Aorta (tissue), 5 donors: ENCODE data around the gene ECHDC1. TPM values are rescaled to one million over a fixed set of nuclear protein-coding genes. Genes with fewer than 3 reads are reported as not detected.

Experiments
- ATAC-seq: fragments of 200-7000 bp; cut with Tn5 transposase; one replicate; pipeline ENCODE4 v1.9.1; 2022; ENCODE audit warnings: moderate library complexity; ENCODE audit not compliant: low FRiP score
- DNase-seq, 2 donors: peaks; one replicate each; pipeline ENCODE4 v3.0.0-alpha.2; 2020
- H3K27ac ChIP-seq, 2 donors: one replicate each; pipeline ENCODE4 v1.5.1; 2013; ENCODE audit warnings: low read length in 2 of 2, mild to moderate bottlenecking in 2 of 2, moderate library complexity in 2 of 2, control low read depth in 1 of 2, inconsistent platforms in 1 of 2, low read depth in 1 of 2
- H3K27me3 ChIP-seq, 2 donors: one replicate each; pipeline ENCODE4 v1.6.1; 2013; ENCODE audit warnings: control low read depth in 1 of 2, low read length in 1 of 2, mild to moderate bottlenecking in 1 of 2, moderate library complexity in 1 of 2; ENCODE audit not compliant: insufficient read depth in 2 of 2, control insufficient read depth in 1 of 2
- H3K36me3 ChIP-seq, 2 donors: one replicate each; pipeline ENCODE4 v1.6.1; 2013; ENCODE audit warnings: control low read depth in 1 of 2, low read length in 1 of 2, mild to moderate bottlenecking in 1 of 2; ENCODE audit not compliant: insufficient read depth in 2 of 2, control insufficient read depth in 1 of 2
- H3K4me1 ChIP-seq, 2 donors: one replicate each; pipeline ENCODE4 v1.6.1; 2013; ENCODE audit warnings: low read length in 2 of 2, control low read depth in 1 of 2, mild to moderate bottlenecking in 1 of 2, moderate library complexity in 1 of 2; ENCODE audit not compliant: insufficient read depth in 2 of 2, control insufficient read depth in 1 of 2
- H3K4me3 ChIP-seq, 2 donors: one replicate each; pipeline ENCODE4 v1.5.1; 2013; ENCODE audit warnings: low read length in 2 of 2, control low read depth in 1 of 2, mild to moderate bottlenecking in 1 of 2
- H3K9me3 ChIP-seq: one replicate; pipeline ENCODE4 v1.6.1; 2013; ENCODE audit warnings: mild to moderate bottlenecking, low read length; ENCODE audit not compliant: control insufficient read depth
- WGBS, 2 donors: extraction: QIAGEN DNeasy Blood & Tissue Kit; methylation state at CpG; one replicate each; pipeline ENCODE4 v1.1.7; 2013; 5-methylcytosine and 5-hydroxymethylcytosine counted together
- intact Hi-C, 2 donors: fragments of 100-400 bp; cut with DNase I; formaldehyde crosslinking; loops; one replicate each; pipeline versions ENCODE4 v1.14.2 to v1.15.0; 2022
- polyA plus RNA-seq, 2 donors: library from polyadenylated mRNA; stranded (reverse); fragments of 200-250 nt; gene quantifications; one replicate each; pipeline ENCODE4 v1.2.3, GENCODE V29; 2013
- total RNA-seq, 2 donors: library from RNA; stranded (reverse); fragmentation: NEBNext Ultra II Directional; extraction: Animal tissue kit (Norgen Biotek cat#: 25700); gene quantifications; one replicate each; pipeline ENCODE4 v1.2.1, GENCODE V29; 2021
- donor health status: healthy with polysubstance abuse.
- donor health status: Bipolar disorder and iron deficiency.
- donor health status: DM: no; HTN: no; CAD: no.
- donor health status: DM: no; HTN: no; CAD: no.
- donor health status: DM: yes; HTN: yes; CAD: no.

Gene ECHDC1
- total and polyA plus RNA-seq, 4 donors = 28.2 to 49.0 (median 38.4) TPM

DNA sequence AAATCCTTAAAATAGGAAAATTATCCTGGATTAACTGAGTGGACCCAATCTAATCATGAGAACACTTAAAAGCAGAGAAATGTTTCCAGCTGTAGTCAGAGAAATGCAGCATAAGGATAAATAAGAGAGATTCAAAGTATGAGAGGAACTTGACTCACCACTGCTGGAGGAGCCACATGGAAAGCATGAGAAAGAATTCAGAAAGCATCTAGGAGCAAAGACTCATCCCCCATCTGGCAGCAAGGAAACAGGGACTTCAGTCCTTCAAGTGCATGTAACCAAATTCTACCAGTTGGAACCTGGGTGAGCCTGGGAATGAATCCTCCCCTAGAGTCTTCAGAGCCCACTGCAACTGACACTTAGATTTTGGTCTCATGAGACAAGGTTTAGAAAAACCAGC, 43.0 kb downstream of the ECHDC1 start:
- no peak for DNase-seq
- Histone ChIP-seq H3K4me3 (no peak overlapping the region), H3K27me3 (no peaks in the 10 kb centered on the region), H3K27ac (no peak overlapping the region), H3K9me3 (no peaks in the 10 kb centered on the region), H3K36me3 (no peaks in the 10 kb centered on the region), H3K4me1 (no peaks in the 10 kb centered on the region)
- ATAC-seq = peak; percentile 41
- intact Hi-C loops = loop anchor here (5.0 kb wide), 2 partner anchors 33 to 237 kb away; partner anchors contain the start of gene RNF146 (in 1 of the 2)

- Histone ChIP-seq H3K36me3 (no peaks in the 10 kb centered on the region), H3K4me1 (no peaks in the 10 kb centered on the region), H3K9me3 (no peaks in the 10 kb centered on the region), H3K27ac (no peak overlapping the region), H3K4me3 (no peak overlapping the region), H3K27me3 (no peaks in the 10 kb centered on the region)
- ATAC-seq (no peak), DNase-seq (no peak)
- WGBS, 2 donors = 64 to 71% methylated on average over 4 of the region's 4 CpGs
- intact Hi-C loops = loop anchor here (5.0 kb wide), 2 partner anchors 32 to 238 kb away; partner anchors contain the start of gene RNF146 (in 1 of the 2)
Observed at GRCh38 chr6:127299522-127300240, 43.7 kb downstream of the ECHDC1 start.

DNA sequence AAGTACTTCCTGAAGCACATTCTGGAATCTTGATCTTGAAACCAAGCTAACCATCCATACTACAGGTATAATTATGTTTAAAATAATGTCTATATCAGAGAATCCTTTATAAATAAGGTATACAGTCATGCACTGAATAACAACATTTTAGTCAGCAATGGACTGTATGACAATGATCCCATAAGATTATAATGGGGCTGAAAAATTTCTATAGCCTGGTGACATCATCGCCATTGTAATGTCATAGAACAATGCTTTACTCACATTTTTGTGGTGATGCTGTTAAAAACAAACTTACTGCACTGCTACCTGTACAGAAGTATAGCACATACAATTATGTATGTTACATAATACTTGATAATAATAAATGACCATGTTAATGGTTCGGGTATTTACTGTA, 44.9 kb downstream of the ECHDC1 start:
- 70 to 99% methylated on average over 2 of the region's 2 CpGs for WGBS, 2 donors
- H3K4me3 ChIP-seq = no peak overlapping the region
- no peaks in the 10 kb centered on the region for H3K36me3 ChIP-seq
- no peaks in the 10 kb centered on the region for H3K4me1 ChIP-seq
- DNase-seq = no peak
- ATAC-seq = no peak
- H3K9me3 ChIP-seq = no peaks in the 10 kb centered on the region
- no peak overlapping the region for H3K27ac ChIP-seq
- intact Hi-C loops = no loop called here
- H3K27me3 ChIP-seq = no peaks in the 10 kb centered on the region

- no peaks in the 10 kb centered on the region for H3K9me3 ChIP-seq
- no peak for ATAC-seq
- H3K4me3 ChIP-seq = no peak overlapping the region
- intact Hi-C loops = no loop called here
- H3K4me1 ChIP-seq = no peaks in the 10 kb centered on the region
- no peak for DNase-seq
- 84 to 85% methylated on average over 4 of the region's 4 CpGs for WGBS, 2 donors
- H3K27me3 ChIP-seq = no peaks in the 10 kb centered on the region
- H3K36me3 ChIP-seq = no peaks in the 10 kb centered on the region
- H3K27ac ChIP-seq = no peak overlapping the region
Observed at GRCh38 chr6:127297502-127298070, 45.8 kb downstream of the ECHDC1 start.

DNA sequence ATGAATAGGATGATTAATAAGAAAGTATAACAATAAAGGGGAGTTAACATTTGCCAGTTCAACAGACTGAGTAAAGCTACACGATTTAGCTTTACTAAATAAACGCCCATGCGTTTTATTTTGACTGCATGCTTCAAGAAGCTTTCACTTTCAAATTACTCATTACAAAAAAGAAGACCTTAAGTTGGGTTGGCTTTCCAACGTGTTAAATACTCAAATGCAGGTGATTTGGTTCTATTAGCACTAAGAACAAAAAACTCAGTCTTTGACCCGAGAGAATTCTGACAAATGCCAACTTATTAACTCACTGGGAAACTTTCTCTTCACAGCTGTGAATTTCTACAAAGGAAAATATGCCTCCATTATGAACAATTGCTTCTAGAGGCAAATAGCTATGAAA, 51.9 kb downstream of the ECHDC1 start:
- Histone ChIP-seq H3K4me3 (no peak overlapping the region), H3K36me3 (peaks cover 6% of the 10 kb centered on the region in 2 donors), H3K27me3 (no peaks in the 10 kb centered on the region), H3K4me1 (peaks cover 0 to 4% of the 10 kb centered on the region in 2 donors), H3K27ac (peak overlapping the region in 1 of 2 donors; percentile 18), H3K9me3 (no peaks in the 10 kb centered on the region)
- ATAC-seq (peak; percentile 11), DNase-seq (no peak)
- WGBS, 2 donors = 9 to 12% methylated on average over 5 of the region's 5 CpGs
- intact Hi-C loops = no loop called here

DNA sequence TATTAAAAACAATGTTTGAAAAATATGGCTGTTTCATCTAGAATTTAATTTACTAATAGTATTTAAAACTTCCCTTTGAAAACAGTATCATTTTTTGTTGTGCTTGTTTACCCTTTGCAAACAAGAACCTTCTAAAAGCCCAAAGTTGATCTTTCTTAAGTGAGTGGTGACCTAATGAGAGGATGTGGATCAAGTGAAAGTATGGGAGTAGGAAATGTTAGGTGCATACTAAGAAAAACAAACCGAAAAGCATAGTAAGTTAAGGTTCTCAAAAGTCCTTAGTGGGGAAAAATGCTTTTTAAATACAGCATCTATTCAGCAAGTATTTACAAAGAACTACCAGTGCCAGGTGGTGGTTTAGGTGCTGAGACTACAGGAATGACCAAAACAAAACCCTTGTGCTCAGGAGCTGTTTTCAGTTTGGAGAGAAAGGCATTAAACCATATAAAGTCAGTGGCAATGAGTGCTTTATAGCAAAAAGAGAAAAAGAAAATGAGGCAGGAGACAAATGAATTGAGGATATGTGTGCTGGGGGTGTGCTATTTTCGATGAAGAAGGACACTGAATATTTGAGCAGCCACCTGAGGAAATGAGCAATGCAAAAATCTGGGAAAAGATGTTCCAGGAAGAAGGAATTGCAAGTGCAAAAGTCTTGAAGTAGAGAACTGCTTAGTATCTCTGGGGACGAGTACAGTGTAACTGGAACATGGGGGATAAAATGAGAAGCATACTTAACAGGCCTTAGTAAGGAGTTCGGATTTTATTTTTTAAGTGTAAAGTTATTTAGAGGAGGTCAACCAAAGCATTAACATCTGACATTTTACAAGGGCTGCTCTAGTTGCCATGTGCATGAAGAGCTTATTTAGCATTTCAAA, 52.8 kb downstream of the ECHDC1 start:
- Histone ChIP-seq H3K4me1 (peaks cover 0 to 4% of the 10 kb centered on the region in 2 donors), H3K9me3 (no peaks in the 10 kb centered on the region), H3K27me3 (no peaks in the 10 kb centered on the region), H3K4me3 (peak overlapping the region in 1 of 2 donors; percentile 18), H3K27ac (no peak overlapping the region), H3K36me3 (peaks cover 6 to 7% of the 10 kb centered on the region in 2 donors)
- WGBS, 2 donors = 51 to 57% methylated on average over 4 of the region's 4 CpGs
- DNase-seq = no peak
- intact Hi-C loops = no loop called here
- no peak for ATAC-seq

DNA sequence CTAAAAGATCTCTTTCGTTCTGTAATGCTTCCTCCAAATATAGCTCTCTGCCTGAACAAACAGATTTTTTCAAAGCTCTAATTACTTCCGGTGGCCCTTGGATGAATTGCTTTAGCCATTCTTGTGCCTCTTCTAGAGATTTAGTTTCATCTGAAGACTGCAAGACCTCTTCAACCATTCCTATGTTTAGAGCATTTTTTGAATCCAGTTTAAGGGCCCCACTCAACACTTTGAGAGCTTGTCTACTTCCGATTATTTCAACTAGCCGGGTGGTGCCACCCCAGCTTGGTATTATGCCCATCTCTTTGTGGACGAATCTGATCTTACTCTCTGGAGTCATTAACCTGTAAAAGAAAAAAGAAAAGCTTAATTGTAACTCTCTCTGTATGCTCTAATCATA, 53.5 kb downstream of the ECHDC1 start:
- DNase-seq = no peak
- Histone ChIP-seq H3K27me3 (no peaks in the 10 kb centered on the region), H3K4me3 (no peak overlapping the region), H3K9me3 (no peaks in the 10 kb centered on the region), H3K27ac (no peak overlapping the region), H3K36me3 (peaks cover 6 to 9% of the 10 kb centered on the region in 2 donors), H3K4me1 (peaks cover 0 to 4% of the 10 kb centered on the region in 2 donors)
- intact Hi-C loops = no loop called here
- 35 to 36% methylated on average over 5 of the region's 5 CpGs for WGBS, 2 donors
- no peak for ATAC-seq

DNA sequence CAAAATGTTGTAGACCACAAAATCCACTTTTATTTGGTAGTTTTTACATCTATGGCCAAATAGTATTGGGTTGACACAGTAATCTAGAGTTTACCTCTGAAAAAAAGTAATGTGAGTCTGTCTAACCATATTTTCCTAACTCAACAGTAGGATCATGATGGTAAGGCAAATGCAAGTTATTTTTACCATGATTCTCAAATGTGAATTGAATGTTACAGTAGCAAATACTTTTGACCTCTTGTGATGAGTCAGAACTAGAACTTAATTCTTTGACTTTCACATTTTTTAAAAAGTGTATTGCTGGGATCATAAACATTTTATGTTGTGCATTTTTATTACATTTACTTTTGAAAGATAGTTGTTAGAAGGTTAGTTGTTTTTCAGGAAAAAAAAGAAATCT, 54.7 kb downstream of the ECHDC1 start:
- no peak overlapping the region for H3K27ac ChIP-seq
- peaks cover 6 to 9% of the 10 kb centered on the region in 2 donors for H3K36me3 ChIP-seq
- no peaks in the 10 kb centered on the region for H3K9me3 ChIP-seq
- ATAC-seq = no peak
- no peaks in the 10 kb centered on the region for H3K27me3 ChIP-seq
- H3K4me1 ChIP-seq = peaks cover 0 to 4% of the 10 kb centered on the region in 2 donors
- intact Hi-C loops = no loop called here
- DNase-seq = no peak
- H3K4me3 ChIP-seq = no peak overlapping the region
